OCI-LY7 (cell line): ENCODE results near the gene CREB5.

Source experiments
- CTCF ChIP-seq: fragments of 200-600 bp; sonication (generic); conservative IDR thresholded peaks from 2 replicates; pipeline ENCODE4 v1.5.1; 2014; ENCODE audit warnings: mild to moderate bottlenecking, antibody characterized with exemption, low read length, moderate library complexity, mixed read lengths
- EZH2phosphoT487 ChIP-seq: fragments of 200-600 bp; sonication (generic); IDR thresholded peaks from 2 replicates; pipeline ENCODE4 v1.6.1; 2018; ENCODE audit warnings: low read depth, borderline replicate concordance, mild to moderate bottlenecking, mixed run types, antibody characterized with exemption, low read length, moderate library complexity, mixed read lengths

GRCh38 chr7:28700096-28700495 is 287.8 kb downstream of the CREB5 start:
- TF ChIP-seq CTCF: no peak
- TF ChIP-seq EZH2phosphoT487: no peak
